Thoracic aorta (tissue), 2 donors: Measurements from ENCODE around the gene ZNF793. TPM values are rescaled to one million over a fixed set of nuclear protein-coding genes. Genes with fewer than 3 reads are reported as not detected.
A peak's percentile ranks its signal among the peaks of the same experiment; 100 is the strongest.

Experiments
- ATAC-seq: fragments of 150-250 bp; one replicate; pipeline ENCODE4 v1.8.0; 2017; ENCODE audit warnings: low read depth; ENCODE audit not compliant: insufficient number of reproducible peaks, low FRiP score
- DNase-seq: peaks from one replicate; pipeline ENCODE4 v3.0.0-alpha.2; 2020; ENCODE audit warnings: low spot score
- H3K27ac ChIP-seq, 2 donors: fragments of 200-600 bp; sonication (generic); 1 replicate in 1 of 2; 2 replicates in 1 of 2; pipeline ENCODE4 v1.5.1; 2016; ENCODE audit warnings: mild to moderate bottlenecking in 2 of 2, moderate library complexity in 2 of 2
- H3K27me3 ChIP-seq: fragments of 200-600 bp; sonication (generic); replicated peaks from 2 replicates; pipeline ENCODE4 v1.6.0; 2016; ENCODE audit warnings: mild to moderate bottlenecking; ENCODE audit not compliant: insufficient read depth
- H3K36me3 ChIP-seq: fragments of 200-600 bp; sonication (generic); one replicate; pipeline ENCODE4 v1.5.1; 2016
- H3K4me1 ChIP-seq, 2 donors: fragments of 200-600 bp; sonication (generic); 1 replicate in 1 of 2; 2 replicates in 1 of 2; pipeline versions ENCODE4 v1.5.1 to v1.6.0; 2016; ENCODE audit warnings: low read depth in 2 of 2, mild to moderate bottlenecking in 1 of 2; ENCODE audit not compliant: control insufficient read depth in 1 of 2
- H3K4me3 ChIP-seq: fragments of 200-600 bp; sonication (generic); 2 replicates; pipeline ENCODE4 v1.5.1; 2016; ENCODE audit warnings: mild to moderate bottlenecking
- H3K9me3 ChIP-seq: fragments of 200-600 bp; sonication (generic); 2 replicates; pipeline ENCODE4 v1.5.1; 2016
- total RNA-seq, 2 donors: library from RNA; depleted of rRNA; stranded (reverse); fragments of >200 nt; gene quantifications; one replicate each; pipeline versions ENCODE4 v1.1.0 to v1.2.3, GENCODE V29; 2016
- TF ChIP-seq, protein P1 (sequence below): fragments of 200-600 bp; sonication (generic); IDR thresholded peaks from one replicate; pipeline ENCODE4 v1.5.1; 2019; ENCODE audit warnings: antibody characterized with exemption

The ZNF793 gene
- 10 to 100 TPM; 11.8 to 12.1 TPM for total RNA-seq

DNA sequence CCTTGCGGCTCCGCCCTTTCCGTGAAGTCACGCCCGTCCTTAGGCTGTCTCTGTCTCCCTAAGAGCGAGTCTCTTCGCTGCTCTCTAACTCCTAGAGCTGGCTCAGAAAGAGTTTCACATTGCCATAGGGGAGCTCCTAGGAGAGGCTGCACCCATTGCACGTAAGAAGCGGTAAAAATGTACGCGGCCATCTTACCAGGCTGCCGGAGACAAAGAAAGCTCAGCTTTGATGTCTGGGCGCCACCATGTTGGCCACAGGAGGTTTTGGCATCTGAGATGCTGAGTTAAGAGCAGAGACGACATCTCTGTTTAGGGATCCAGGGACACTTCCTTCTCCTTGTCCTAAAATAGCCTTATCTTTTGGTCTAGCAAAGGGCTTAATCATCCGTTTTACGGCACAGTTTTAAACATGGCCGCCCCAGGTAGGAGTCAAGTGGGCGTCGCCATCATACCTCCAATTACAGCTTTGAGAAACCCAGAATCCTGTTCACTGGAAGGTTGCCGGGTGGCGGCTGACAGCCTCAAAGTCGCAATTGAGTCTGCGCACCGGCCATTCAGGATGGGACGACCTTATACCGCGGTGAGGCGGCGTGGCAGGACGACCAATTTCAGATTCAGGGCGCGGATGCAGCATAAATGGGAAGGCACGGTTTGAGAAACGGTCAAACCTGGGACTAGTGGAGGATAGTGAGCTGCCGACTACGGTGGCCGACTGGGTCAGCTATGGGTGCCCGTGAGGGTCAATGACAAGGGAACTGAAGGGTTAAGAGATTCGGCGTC lies at the start of gene ZNF793:
Gene ZNF793 (plus strand): TSS at position 553 of the 780 bp plus-strand sequence. CDS start 16,501 bp downstream, outside the sequence.
- H3K4me3 ChIP-seq, result peak within 1 kb of the TSS; percentile 69
- peaks cover 6 to 16% of the 10 kb centered on the region in 2 donors for H3K4me1 ChIP-seq
- H3K27ac ChIP-seq, result peak within 1 kb of the TSS; percentile 82 to 95
- peak; percentile 66 for ATAC-seq
- no peaks in the 10 kb centered on the region for H3K9me3 ChIP-seq
- H3K27me3 ChIP-seq, result no peaks in the 10 kb centered on the region
- TF ChIP-seq, protein P1, sequence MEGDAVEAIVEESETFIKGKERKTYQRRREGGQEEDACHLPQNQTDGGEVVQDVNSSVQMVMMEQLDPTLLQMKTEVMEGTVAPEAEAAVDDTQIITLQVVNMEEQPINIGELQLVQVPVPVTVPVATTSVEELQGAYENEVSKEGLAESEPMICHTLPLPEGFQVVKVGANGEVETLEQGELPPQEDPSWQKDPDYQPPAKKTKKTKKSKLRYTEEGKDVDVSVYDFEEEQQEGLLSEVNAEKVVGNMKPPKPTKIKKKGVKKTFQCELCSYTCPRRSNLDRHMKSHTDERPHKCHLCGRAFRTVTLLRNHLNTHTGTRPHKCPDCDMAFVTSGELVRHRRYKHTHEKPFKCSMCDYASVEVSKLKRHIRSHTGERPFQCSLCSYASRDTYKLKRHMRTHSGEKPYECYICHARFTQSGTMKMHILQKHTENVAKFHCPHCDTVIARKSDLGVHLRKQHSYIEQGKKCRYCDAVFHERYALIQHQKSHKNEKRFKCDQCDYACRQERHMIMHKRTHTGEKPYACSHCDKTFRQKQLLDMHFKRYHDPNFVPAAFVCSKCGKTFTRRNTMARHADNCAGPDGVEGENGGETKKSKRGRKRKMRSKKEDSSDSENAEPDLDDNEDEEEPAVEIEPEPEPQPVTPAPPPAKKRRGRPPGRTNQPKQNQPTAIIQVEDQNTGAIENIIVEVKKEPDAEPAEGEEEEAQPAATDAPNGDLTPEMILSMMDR, result no peak
- peak; percentile 45 for DNase-seq
- H3K36me3 ChIP-seq, result peaks cover 5% of the 10 kb centered on the region

DNA sequence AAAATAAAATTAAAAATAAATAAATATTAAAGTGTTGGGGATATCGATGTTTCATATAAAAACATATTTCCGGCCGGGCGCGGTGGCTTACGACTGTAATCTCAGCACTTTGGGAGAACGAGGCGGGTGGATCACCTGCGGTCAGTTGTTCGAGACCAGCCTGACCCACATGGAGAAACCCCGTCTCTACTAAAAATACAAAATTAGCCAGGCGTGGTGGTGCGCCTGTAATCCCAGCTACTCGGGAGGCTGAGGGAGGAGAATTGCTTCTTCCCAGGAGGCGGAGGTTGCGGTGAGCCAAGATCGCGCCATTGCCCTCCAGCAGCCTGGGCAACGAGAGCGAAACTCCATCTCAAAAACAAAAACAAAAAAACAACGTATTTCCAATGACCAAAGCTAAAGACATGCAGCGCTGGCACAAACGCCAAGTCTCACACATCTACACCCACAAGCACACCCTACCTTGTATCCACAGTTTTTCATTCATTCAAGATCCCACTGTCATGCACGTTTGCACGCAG lies 40.4 kb upstream of the ZNF793 start:
- Histone ChIP-seq H3K4me3 (peak overlapping the region; percentile 90), H3K36me3 (peaks cover 30% of the 10 kb centered on the region), H3K27me3 (no peaks in the 10 kb centered on the region), H3K9me3 (peaks cover 15% of the 10 kb centered on the region), H3K4me1 (peaks cover 5 to 31% of the 10 kb centered on the region in 2 donors), H3K27ac (peak overlapping the region; percentile 80 to 89)
- DNase-seq, result no peak
- TF ChIP-seq, protein P1, result no peak
- ATAC-seq, result no peak

DNA sequence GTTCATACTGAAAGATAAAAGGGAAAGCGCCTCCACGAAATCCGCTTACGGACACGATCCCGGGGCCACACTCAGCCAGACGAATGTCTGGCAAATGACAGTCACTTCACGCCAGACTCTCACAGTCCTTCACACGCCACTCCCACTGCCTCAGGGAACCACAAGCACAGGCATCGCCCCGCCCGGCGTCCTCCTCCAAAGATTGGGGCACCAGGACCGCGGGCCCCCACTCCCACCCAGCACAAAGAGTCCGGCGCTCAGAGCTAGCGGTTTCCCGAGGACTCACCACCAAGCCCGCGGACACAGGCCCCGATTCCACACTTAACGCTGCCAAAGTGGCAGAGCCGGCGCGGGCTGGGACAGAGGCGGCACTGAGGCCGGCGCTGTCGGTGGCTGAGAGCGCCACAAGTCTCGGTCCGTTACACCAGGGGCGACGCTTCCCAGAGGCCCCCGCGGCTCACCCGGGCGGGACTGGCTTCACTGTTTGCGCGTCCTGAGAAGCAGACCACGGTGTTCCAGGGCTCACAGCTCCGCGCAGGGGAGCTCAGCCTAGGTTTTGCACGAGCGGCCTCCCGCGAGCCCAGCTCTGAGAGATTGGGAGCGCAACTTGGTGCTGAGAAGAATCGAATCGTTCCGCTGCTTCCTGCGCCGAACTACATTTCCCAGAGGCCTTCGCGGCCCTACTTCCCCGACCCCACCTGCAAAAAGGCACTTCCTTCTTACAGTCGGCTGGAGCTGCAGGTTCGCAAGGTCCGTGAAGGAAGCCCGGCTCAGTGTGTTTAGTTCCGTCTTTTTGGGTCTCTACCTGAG lies 39.7 kb upstream of the ZNF793 start, which contains the start of gene ZNF569:
Gene ZNF569 (minus strand): TSS at position 647 of the 810 bp plus-strand sequence. CDS start 22,523 bp downstream, outside the sequence.
- peaks cover 8% of the 10 kb centered on the region for H3K9me3 ChIP-seq
- H3K4me3 ChIP-seq, result peak within 1 kb of the TSS; percentile 90
- H3K27me3 ChIP-seq, result no peaks in the 10 kb centered on the region
- peaks cover 5 to 31% of the 10 kb centered on the region in 2 donors for H3K4me1 ChIP-seq
- peak within 1 kb of the TSS; percentile 89 to 96 for H3K27ac ChIP-seq
- ATAC-seq, result peak; percentile 81
- TF ChIP-seq, protein P1, result no peak
- peak; percentile 59 for DNase-seq
- peaks cover 24% of the 10 kb centered on the region for H3K36me3 ChIP-seq

DNA sequence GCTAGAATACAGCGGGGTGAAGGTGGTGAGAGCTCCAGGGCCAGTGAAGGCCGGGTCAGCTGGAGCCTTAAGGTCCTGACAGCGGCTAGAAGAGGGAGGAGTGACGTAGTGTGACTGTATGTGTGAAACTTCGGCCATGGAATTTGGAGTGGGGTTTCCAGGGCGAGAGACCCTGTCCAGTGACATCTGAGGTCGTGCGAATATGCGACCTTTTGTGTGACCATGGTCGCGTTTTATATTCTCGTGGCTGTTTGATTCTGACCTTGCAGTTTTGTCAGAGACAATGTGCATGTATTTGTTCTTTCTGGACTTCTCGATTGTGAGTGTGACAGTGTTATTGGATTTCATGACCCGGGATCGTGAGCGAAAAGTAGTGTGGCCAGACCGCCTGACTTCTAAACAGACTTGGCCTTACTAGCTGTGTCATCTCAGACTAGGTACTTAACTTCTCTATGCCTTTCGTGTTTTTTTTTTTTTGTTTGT lies 39.1 kb upstream of the ZNF793 start:
- no peaks in the 10 kb centered on the region for H3K27me3 ChIP-seq
- peak overlapping the region; percentile 80 to 89 for H3K27ac ChIP-seq
- DNase-seq, result no peak
- peaks cover 2% of the 10 kb centered on the region for H3K9me3 ChIP-seq
- TF ChIP-seq, protein P1, result no peak
- H3K4me3 ChIP-seq, result peak overlapping the region; percentile 90
- H3K4me1 ChIP-seq, result peaks cover 5 to 31% of the 10 kb centered on the region in 2 donors
- peaks cover 18% of the 10 kb centered on the region for H3K36me3 ChIP-seq
- no peak for ATAC-seq
